Cortex of kidney (tissue), 1 donor: ENCODE data around the gene PRPSAP1.

Experiments used
- DNase-seq: peaks from one replicate; lab custom pipeline; 2025; lab: John Stamatoyannopoulos, UW

Gene PRPSAP1

DNA sequence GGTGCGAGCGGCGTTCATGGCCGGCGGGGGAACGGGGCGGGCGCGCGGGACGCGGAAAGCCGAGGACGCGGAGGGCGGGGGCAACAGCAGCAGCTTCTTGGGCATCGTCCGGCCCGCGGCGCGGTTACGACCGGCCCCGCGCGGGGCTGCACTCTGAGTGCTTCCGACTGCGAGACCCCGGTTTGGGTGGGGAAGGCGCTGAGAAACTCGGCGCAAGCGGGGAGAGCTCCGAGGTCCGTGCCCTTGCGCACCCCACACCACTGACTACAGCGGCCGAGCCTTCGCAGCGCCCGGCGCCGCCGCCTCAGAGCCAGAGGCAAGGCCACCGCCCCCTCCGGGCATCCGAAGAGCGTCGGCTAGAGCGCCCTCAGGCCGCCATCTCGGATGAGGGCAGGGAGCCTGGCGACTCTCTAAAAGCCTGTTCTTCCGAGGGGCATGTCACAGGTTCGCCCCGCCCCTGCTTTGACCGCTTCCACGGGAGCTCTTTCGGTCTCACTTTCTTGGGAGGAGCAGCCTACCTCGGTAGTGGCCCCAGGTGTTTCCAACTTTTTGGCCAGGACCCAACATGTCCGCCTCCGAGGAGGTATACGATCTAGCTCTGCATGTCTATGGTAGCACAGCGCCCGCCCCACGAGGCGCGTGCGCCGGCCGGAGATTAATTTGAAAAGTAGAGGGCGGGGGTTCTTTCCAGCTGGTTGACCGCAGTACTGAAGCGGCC, at the start of gene PRPSAP1:
PRPSAP1 (minus strand) TSS at position 318 of the 718 bp plus-strand sequence; CDS start at position 105, 213 bp downstream.
- no peak for DNase-seq

GRCh38 chr17:76402711-76403110, 49.0 kb upstream of the PRPSAP1 start:
- no peak for DNase-seq

DNA sequence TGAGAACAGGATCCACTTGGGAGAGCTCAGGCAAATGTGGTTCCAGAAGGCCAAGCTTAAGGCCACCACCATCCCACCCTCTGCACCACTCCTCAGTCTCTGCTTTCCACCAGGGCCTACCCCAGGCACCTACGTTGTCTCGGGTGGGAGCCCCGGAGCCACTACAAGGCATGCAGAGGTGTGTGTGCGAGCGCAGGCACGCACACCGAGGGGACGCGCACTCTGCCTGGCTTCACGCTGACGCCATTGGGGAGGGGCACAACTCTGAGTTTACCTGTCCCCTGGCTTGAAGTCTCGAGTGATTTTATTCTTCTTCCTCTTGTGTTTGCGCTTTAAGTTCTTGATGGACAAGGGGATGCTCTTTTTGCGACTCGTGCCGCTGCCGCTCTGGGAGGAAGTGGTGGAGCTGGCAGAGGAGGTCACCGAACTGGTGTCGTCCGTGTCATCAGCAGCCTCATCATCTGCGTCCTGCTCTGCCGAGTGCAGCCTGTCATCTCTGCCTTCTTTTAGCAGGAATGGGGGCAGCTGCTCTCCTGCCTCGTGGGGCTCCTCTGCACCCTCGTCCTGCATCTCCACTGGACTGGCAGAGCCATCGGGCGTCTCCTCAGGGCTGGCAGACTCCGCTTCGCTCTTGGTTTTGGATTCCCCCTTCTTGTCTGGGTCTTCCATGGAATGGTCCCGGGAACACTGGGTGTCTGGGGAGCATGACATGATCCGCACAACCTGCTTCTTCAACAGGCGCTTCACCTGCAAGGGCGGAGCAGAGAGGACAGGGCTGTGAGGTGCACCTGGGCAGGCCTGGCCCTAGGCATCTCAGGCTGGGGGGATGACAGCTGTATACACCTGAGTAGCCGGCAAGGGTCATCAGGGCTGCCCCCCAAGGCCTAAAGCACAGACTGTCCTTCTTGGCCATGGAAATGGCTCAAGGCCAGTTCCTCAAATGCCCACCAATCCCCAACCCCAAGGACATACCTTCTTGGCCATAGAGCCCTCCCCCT, 45.8 kb upstream of the PRPSAP1 start:
- DNase-seq, result no peak

- no peak for DNase-seq
Observed at GRCh38 chr17:76398523-76399174, 44.9 kb upstream of the PRPSAP1 start.

DNA sequence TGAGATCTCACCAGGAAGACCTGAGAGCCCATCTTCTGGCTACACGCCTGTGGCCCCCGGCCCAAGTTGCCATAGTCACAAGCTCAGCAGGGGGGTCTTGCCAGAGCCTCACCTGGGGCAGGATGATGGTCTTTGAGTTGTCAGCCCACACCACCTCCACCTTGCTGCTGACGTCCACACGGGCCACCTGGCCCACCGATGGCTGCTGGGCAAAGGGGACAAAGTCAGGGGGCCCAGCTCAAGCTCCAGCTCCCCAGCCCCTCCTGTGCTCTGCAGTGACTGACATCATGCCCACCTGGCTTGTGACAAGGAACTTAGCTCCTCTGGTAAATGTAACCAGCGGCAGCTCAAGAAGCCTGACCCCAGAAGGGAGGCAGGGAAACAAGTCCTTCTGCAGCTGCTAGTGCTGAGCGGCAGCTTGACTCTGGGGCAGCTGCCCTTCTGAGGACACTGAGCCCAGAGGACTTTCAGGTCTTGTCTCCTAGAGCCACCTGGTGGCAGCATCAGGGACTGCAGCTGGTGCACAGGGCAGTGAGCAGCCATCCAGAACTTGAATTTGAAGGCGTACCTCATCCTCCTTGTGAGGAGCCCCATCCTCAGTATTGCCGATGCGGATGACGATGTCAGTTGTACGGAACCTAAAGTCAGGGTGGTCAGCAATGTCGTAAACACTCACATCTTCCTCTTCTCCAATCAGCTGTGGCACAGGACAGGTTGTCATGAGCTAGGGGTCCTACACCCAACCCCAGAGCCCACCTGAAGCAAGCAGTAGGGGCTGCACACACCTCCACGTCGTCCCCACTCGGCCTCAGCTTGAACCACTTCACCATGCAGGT, 44.2 kb upstream of the PRPSAP1 start:
- DNase-seq, result no peak

DNA sequence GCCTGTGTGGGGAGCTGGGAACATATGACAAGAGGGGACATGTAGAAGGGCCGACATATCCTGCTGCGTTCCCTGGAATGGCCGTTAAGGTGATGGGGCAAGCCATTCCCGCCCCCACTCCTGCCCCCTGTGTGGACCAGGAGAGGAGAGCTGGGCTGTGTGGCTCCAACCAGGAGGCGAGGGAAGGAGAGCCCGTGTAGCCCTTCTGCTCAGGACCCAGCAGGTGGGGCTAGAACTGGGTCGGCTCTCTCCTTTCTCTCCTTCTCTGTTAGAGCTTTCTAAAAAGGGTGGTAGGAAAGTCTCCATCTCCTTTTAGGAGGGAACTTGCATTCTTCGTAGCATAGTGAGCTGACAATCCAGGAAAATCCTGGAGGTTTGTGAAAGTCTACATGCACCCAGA, 43.5 kb upstream of the PRPSAP1 start:
- DNase-seq, result no peak

- DNase-seq, result no peak
Observed at GRCh38 chr17:76395980-76396379, 42.3 kb upstream of the PRPSAP1 start.

- DNase-seq, result no peak
Observed at GRCh38 chr17:76394166-76394565, 40.5 kb upstream of the PRPSAP1 start.

- no peak for DNase-seq
Observed at GRCh38 chr17:76391200-76391715, 37.5 kb upstream of the PRPSAP1 start.

- DNase-seq, result no peak
Observed at GRCh38 chr17:76390003-76390421, 36.3 kb upstream of the PRPSAP1 start.

- DNase-seq, result no peak
Observed at GRCh38 chr17:76388966-76389888, 35.5 kb upstream of the PRPSAP1 start.

DNA sequence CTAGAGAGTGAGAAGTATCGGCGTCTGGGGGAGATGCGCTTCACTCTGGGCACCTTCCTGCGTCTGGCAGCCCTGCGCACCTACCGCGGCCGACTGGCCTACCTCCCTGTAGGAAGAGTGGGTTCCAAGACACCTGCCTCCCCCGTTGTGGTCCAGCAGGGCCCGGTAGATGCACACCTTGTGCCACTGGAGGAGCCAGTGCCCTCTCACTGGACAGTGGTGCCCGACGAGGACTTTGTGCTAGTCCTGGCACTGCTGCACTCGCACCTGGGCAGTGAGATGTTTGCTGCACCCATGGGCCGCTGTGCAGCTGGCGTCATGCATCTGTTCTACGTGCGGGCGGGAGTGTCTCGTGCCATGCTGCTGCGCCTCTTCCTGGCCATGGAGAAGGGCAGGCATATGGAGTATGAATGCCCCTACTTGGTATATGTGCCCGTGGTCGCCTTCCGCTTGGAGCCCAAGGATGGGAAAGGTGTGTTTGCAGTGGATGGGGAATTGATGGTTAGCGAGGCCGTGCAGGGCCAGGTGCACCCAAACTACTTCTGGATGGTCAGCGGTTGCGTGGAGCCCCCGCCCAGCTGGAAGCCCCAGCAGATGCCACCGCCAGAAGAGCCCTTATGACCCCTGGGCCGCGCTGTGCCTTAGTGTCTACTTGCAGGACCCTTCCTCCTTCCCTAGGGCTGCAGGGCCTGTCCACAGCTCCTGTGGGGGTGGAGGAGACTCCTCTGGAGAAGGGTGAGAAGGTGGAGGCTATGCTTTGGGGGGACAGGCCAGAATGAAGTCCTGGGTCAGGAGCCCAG, 33.5 kb upstream of the PRPSAP1 start:
- DNase-seq, result no peak

- DNase-seq, result no peak
Observed at GRCh38 chr17:76385892-76386786, 32.4 kb upstream of the PRPSAP1 start.

DNA sequence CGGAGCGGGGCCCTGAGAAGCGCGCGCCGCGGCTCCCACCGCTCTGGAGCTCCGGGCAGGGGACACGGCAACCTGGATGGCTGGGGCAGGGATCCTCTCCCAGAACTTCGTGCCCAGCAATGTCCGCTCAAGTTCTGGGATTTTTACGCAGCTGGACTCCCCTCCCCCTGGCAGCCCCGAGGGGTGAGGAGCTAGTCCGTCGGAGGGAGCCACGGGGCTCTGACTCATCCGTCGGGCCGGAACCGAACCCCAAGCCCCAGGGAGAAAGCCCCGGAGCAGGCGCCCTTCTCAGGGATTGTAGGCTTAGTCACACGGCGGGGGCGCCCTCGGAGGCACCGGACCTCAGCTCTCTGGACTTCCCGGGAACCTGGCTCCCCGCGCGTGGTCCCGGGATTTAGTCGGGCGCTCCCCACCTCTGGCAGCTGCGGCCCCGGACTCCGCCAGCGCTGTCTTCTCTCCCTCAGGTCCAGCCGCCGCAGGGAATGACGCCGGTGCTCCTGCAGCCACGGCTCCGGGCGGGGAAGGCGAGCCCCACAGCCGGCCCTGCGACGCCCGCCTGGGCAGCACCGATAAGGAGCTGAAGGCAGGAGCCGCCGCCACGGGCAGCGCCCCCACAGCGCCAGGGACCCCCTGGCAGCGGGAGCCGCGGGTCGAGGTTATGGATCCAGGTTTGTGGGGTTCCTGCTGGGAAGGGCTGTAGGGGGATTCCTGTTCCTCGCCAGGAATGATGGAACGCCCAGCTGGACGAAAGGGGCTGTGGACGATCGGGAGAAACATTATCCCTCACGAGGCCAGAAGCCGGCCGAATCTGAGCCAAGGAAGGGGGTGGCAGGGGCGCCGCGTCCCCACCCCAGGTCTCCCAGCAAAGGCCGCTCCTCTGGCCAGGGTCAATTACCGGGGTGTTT, 31.5 kb upstream of the PRPSAP1 start:
- DNase-seq, result no peak

- DNase-seq, result no peak
Observed at GRCh38 chr17:76384222-76384986, 30.7 kb upstream of the PRPSAP1 start, which contains the start of gene SPHK1. TSS of gene SPHK1 (plus strand) at chr17:76384609. CDS start at chr17:76385645, 1,036 bp downstream.

- no peak for DNase-seq
Observed at GRCh38 chr17:76383546-76384221, 30.0 kb upstream of the PRPSAP1 start.
